ENCODE results near the gene SRD5A1.

SRD5A1 gene

DNA sequence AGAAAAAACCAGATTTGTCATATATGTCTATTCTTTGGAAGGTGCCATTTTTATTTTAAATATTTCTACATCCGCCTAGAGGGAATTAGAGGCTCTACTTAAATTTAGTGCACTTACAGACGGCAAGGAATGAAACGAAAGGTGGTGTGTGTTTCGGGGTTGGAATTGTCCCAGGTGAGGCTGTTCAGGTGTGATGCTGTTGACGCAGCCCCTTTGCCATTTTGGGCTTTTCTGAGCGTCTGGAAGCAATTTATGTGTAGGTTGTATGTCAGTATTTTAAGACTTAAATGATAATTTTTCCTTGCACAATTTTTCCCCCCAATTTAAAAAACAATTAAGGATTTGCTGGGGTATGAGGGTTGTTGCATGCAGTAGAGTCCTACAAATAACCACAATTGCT, 82.0 kb downstream of the SRD5A1 start:
- DNase-seq = no peak

DNA sequence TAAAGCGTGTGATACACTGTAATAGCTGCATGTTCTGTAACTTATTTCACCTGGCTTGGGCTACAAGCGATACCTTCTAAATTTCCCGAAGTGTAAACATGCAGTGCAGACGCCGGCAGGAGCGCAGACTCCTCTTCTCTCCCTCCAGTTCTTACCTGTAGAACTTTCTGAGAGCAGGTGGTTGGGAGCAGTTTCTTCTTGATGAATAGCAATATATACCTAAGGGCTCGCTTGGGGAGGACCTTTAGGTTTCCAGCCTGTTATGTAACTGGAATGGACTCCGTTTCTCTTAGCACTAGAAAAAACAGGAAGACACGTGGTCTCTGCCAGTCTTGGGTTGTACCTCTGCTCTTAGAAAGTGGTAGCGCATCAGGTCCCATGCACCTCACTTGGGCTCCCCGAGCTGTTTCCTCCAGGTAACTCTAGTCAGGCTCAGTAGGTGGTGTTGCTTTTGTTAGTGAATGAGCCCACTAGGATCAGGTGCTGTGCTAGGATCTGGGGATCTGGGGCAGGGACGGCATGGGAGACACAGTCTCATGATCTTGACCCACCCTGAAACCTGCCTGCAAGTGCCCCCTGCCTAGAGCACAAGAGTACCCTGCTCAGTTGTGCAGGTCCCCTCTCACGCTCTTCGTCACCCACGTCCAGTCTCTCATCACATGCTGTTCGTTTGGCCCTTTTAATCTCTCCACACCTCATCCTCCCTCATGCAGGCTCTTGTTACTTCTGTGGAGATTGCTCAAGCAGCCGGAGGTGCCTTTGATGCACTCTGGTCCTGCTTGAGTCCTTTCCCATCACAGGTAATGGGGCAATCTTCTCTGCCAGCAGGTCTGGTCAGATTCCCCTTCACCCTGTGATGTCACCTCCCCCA, 82.8 kb downstream of the SRD5A1 start:
- DNase-seq = no peak

DNA sequence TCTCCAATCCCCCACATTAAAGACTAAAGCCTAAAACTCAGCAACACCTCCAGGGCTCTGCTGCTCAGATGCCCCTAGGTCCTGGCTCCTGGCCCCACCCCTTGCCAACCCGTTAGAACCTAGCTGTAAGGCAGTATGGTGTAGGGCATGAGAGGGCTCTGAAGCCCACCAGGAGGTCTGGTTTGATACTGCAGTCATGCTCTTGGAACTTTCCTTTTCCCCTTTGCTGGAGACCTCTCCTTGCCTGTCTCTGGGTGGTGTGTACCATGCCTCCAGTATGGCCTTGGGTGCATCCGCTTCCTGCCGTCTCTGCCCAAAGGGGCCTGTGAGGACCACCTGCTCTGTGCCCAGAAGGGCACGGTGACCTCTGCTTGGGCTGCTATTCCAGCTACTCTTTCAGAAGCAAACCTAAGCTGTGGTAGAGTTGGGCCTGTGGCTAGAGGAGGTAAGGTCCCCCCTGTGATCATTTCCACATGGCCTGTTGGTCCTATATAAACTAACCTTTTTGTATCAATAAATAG, 83.4 kb downstream of the SRD5A1 start:
- DNase-seq = no peak

DNA sequence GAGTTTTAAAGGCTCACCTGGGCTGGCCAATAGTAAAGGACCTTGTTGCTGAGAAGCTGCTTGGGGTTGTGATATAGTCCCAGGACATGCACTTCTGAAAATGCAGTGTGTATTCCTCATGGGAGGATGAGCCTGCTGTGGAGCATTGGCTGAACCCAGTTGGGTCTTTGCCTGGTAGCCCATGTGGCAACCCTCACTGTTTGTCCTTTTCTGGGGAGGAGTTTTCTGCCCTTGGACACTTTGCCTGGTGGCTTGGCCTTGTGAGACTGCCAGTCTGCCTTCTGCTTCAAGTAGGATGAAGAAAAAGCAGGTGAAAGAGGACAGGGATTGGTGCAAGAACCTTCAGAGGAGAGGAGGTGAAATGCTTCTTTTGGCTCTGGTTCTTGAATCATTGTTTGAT, 84.0 kb downstream of the SRD5A1 start:
- DNase-seq = no peak

DNA sequence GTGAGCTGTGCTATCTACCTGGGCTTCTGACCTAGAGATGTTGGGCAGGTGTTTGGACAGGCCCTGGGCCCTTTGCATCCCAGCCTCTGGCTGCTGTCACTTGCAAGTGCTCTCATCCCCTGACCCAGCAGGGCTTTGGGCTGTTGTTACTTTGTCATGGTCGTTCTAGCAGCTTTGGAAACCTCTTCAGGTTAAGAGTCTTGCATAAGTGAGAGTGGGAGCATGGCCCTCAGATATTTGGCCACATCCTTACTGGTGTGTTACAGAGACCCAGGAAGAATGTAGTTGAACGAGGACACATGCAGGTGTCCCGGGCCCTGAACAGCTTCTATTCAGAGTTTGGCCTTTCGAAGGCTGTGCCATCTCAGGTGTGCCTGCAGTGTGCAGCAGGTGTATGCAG, 84.4 kb downstream of the SRD5A1 start:
- DNase-seq = no peak

DNA sequence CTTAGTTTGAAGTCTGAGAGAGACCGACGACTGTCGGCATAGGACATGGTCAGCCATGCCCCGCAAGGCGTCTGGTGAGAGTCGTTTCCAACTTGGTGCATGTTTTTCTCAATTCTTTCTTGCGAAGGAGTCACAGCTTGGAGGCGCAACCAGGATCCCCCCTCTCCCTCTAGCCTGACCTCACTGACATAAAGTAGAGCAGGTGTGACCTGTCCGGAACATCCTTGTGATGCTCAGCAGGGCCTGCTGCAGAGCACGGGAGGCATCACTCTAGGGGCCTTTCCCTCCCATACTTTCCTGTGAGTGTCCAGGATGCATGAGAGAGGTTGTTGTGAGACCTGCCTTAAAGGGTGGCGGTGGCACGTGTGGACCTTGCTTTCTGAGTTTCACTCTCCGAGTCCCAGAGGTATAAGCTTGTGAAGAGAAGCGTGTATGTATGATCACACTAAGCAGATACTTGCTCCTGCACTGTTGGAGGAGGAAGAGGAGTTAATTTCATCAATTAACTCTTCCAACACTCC, 85.0 kb downstream of the SRD5A1 start:
- no peak for DNase-seq

DNA sequence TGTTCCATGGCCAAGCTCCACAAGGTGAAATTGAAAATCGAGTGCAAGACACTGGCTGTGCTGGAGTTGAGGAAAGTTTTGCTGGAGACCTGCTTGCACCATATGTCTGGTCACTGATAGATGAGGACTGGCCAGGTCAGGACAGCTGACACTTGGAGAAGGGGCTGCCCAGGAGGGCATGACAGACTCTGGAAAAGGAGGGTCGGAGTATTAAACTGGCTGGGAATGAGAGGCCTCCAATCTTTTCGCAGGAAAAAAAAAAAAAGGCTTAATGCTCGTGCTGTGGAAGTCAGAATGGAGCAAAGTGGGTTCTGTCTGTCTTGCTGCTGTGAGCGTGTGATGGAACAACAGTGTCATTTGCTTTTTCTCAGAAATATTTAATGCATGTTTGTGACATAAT, 85.5 kb downstream of the SRD5A1 start:
- DNase-seq = no peak

DNA sequence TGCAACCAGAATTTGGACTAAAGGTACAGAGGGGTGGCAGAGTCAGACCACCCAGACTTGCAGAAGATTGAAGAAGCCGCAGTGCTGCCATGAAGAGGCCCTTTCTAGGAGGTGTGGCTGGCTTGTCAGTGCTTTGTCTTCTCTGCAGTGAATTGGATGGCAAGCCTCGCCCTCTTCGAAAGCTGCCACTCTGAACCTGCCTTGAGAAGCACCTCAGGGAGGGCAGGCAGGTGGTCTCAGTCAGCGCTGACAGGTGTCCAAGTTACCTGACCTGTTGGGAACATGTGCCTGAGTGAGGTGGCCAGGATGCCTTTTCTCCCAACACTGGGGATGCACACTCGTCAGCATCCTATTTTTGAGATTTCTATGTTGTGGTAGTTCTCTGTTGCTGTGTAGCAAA, 86.2 kb downstream of the SRD5A1 start:
- DNase-seq = no peak

DNA sequence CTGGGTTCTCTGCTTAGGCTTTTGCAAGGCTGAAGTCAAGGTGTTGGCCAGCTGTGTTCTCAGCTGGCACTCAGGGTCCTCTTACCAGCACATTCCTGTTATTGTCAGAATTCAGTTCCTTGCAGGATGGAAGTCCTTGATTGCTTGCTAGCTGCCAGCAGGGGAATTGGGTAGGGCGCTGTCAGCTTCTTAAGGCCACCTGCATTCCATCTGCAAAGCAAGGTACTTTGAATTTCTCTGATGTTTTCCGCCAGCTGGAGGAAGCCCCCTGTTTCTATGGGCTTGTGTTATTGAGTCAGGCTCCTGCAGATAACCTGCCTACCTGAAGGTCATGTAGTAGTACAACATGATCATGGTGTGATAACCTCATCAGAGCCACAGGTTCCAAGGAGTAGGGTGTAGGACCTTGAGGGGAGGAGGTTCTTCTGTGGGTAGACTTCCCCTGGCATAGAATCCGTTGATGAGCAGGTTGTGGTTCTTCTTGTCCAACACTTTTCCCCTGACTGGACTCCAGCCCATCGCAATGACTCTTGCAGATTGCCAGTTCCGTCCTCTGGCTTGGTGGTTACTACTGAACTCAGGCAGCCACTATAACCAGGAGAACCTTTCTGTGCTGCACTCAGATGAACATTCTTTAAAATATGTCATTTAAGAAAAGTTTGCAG, 86.8 kb downstream of the SRD5A1 start:
- DNase-seq = no peak

DNA sequence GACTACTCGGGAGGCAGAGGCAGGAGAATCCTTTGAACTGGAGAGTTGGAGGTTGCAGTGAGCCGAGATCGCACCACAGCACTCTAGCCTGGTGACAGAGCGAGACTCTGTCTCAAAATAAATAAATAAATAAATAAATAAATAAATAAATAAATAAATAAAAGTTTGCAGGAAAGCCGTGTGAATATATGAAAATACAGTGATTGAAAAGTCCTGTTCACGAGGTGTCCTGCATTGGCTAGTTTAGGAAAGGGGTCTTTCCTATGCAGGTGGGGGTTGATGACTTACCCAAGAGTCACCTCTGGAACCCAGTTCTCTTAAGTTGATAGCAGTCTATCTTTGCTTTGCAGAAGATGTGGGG, 87.3 kb downstream of the SRD5A1 start:
- no peak for DNase-seq

DNA sequence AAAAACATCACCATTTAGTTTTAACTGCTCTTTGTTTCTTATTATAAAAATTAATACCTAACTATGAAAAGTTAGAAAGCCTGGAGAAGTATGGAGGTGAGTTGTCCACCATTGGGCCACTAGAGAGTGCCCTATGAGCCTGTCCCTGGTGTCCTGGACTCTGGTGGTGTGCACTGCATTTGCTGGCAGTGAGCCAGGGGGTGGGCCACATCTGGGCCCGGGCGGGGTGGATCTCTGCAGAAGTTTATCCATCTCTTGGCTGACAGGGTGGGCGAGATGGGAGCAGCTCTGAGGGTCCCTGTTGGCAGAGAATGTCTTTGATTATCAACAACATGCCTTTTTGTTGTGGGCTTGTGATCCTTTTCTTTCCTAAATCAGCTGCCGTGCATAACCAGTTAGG, 88.2 kb downstream of the SRD5A1 start:
- no peak for DNase-seq

DNA sequence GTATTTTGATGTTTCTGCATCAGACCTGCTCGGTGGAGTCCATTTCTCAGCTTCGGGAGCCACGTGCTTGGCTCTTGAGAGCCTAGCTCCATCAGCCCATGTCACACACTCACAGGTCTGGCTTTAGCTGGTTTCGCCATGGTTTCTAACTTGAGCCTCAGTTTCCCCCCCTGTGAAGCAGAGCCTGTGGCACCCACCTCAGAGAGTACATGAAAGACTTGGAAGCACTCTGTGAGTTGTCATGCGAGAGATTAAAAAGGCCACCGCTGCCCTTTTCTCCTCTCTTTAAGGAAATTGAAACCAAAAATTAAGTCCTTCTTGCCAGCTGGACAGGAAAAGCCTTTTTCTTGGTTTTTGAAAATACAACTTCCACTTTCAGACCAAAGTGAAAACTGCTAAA, 88.8 kb downstream of the SRD5A1 start:
- no peak for DNase-seq

DNA sequence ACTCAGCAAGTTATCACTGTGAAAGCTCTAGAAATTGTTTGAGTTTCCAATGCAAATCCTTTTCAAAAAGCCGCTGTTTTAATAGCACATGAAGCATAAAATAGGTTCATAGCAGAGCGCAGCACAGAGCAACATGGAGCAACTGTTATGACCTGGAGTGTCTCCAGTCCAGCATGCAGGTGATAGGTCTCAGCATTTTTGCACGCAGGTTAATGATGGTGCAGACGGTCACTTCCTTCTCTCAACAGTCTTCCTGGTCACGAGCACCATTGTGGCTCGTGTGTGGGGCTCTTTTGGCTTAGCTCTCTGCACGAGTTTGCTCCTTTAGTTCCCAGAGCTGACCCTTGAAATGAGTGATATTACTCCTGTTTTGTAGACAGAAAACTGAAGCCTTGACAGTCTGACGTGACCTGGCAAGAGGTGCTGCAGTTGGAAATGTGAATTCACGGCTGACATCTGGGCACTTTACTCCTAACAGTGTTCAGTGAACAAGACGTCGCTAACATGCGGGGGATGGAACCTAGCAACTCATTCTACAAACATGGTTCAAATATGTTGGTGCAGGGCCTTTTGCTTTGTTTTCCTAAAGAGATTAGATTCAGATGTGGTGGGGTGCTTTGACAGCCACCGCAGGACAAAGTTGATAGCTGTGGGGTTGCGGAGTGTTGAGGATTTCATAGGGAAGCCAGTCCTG, 90.0 kb downstream of the SRD5A1 start:
- DNase-seq = no peak

DNA sequence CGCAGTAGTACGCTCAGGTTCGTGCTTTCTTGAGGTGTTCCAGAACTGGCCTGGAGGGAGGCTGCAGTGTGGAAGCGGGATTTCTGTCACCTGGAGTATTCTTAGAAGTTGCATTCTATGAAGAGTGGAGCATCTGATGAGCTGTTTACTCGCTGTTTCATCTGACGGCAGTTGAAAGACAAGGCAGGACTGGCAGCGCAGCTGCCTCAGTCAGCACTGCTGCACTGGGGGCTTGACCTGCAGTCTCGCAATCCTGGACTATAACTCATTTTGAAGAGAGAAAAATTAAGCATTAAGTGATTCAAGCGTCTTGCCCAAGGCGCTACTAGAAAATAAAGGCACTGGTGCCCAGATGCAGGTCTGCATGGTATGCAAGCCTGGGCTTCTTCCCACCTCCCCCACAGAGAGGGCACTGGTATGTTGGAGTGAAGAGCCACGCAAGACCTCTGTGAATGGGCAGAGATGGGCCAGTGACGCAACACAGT, 90.6 kb downstream of the SRD5A1 start:
- no peak for DNase-seq

All from HCEC 1CT (cell line).